Cerebellar cortex (tissue), 1 donor: Measurements from ENCODE around the gene ZNF384.

Source experiments
- DNase-seq: peaks from one replicate; pipeline ENCODE4 v3.0.0-alpha.2; 2015; ENCODE audit warnings: low spot score

ZNF384 gene

GRCh38 chr12:6653342-6653741, 35.8 kb downstream of the ZNF384 start:
- no peak for DNase-seq

DNA sequence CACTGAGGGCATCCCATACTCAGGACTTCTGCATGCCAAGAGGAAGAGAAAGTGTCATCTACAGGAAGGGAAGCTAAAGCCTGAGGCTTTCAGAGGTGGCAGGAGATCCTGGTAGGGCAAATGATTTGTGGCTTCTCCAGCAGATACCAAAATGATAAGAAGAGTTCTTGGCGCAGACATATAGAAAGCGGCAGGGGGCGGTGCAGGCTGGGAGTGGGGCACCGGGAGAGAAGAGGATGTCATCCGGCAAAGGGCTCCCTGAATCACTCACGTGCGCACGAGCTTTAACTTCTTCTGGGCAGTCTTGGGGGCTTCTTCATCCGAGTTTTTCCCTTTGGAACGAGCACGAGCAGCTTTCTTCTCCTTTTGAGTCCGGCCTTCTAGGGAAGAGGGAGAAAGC, 36.8 kb downstream of the ZNF384 start:
- no peak for DNase-seq

GRCh38 chr12:6650832-6651231, 38.3 kb downstream of the ZNF384 start:
- no peak for DNase-seq

DNA sequence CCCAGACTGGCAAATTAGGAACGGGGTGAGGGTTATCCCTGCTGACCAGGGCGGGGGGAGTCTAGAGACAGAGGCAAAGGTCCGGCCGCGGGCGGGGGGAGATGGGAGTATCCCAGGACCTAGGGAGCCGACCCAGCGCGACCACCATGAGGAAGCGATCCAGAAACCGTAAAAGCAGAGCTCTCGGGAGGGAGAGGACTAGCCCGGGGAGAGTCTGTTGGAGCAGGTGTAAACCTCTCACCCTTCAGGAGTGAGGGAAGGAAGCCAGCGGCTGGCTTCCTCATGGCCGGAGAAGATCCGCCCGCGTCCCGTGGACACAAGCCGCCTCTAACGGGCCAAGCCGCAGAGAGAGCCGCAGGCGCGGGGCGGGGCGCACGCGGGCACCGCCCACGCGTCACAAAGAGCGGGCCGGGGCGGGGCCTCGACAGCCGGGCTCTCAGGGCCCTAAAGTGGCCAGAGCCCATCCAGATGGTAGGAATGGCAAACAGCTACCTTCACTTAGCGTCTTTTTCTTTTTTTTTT, 42.0 kb downstream of the ZNF384 start, which contains the start of gene ACRBP:
ACRBP (minus strand) TSS at position 350 of the 522 bp plus-strand sequence; CDS start at position 284, 66 bp downstream.
- DNase-seq = peak; percentile 86

GRCh38 chr12:6646276-6647082, 42.7 kb downstream of the ZNF384 start:
- DNase-seq = peak; percentile 50

- no peak for DNase-seq
These were observed 44.3 kb downstream of the ZNF384 start for GRCh38 chr12:6644903-6645302.

DNA sequence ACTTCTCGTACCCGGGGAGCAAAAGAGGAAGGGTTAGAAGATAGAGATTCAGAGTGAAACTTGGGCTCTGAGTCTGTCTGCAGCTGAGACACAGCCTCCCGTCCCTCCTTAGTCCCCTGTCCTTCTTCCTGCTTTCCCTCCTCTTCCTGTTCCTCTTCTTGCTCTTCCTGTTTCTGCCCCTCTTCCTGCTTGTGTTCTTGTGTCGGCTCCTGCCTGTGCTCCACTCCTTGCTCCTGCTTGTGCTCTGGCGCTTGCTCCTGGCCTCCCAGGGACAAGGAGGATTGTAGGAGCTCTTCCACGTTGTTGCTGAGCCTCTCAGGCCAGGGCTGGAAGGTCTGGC, 44.9 kb downstream of the ZNF384 start:
- no peak for DNase-seq

- no peak for DNase-seq
These were observed 45.5 kb downstream of the ZNF384 start for GRCh38 chr12:6643569-6644256.

DNA sequence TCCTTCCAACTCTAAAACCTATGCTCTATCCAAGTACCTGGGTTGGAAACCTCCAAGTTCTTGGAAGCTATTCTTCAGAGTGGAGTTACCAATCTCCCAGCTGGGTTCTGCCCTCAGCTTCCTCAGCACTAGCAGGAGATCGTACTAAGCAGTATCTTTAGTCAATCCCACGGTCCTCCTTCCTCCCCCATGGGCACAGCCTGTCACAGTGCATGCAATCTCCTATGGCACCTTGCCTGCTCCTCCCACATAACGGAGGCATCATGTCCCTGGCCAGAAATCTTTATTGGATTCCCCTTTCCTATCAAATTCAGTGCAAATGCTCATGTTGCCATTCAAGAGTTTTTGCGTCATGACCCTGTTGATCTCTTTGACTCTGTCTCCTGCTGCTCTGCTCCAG, 48.0 kb downstream of the ZNF384 start:
- no peak for DNase-seq

DNA sequence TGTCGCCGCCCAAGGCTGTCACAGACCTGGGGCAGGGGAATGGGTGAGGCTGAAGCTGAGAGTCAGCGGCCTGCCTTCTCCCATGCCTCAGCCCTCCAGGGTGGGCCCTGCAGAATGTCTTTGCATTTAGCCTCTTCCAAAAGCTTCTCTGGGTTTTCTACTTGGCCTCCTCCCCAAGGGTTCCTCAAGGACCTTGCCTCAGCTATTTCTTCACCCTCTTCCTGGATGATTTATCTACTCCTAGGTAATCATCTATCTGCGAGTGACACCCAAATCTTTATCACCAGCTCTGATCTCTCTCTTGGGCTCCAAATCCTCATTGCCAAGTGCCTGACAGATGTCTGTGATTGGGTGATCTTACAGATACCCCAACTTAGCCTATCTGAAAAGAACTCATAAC, 48.7 kb downstream of the ZNF384 start:
- no peak for DNase-seq

- no peak for DNase-seq
These were observed 49.9 kb downstream of the ZNF384 start for GRCh38 chr12:6639151-6639801.

- DNase-seq = no peak
These were observed 50.9 kb downstream of the ZNF384 start for GRCh38 chr12:6638305-6638704.

GRCh38 chr12:6635856-6636531, 53.2 kb downstream of the ZNF384 start, which contains the start of gene LPAR5:
Gene LPAR5 (minus strand): TSS chr12:6635959. CDS start chr12:6621248, 14,711 bp downstream.
- no peak for DNase-seq

DNA sequence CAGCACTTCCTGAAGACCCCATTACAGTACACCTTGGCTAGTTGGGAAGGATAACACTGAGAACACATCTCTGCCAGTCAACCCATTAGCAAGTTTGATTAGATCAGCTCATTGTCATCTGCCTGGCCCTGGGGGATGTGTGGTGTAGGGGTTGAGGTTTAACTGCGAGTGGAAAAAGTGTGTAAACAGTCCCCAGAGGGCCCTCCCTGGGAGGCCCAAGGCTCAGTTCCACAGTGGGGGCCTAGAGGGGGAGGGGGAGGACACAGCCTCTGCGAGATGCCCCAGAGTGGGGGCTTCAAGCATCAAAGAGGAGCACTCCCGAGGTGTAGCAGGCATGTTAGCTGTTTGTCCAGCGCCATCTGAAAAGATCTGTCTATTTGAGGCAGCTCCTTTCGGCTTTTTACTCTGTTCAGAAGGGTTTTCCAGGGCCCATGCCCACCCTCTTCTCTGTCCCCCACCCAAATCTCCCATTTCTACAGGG, 53.8 kb downstream of the ZNF384 start:
- DNase-seq = no peak

DNA sequence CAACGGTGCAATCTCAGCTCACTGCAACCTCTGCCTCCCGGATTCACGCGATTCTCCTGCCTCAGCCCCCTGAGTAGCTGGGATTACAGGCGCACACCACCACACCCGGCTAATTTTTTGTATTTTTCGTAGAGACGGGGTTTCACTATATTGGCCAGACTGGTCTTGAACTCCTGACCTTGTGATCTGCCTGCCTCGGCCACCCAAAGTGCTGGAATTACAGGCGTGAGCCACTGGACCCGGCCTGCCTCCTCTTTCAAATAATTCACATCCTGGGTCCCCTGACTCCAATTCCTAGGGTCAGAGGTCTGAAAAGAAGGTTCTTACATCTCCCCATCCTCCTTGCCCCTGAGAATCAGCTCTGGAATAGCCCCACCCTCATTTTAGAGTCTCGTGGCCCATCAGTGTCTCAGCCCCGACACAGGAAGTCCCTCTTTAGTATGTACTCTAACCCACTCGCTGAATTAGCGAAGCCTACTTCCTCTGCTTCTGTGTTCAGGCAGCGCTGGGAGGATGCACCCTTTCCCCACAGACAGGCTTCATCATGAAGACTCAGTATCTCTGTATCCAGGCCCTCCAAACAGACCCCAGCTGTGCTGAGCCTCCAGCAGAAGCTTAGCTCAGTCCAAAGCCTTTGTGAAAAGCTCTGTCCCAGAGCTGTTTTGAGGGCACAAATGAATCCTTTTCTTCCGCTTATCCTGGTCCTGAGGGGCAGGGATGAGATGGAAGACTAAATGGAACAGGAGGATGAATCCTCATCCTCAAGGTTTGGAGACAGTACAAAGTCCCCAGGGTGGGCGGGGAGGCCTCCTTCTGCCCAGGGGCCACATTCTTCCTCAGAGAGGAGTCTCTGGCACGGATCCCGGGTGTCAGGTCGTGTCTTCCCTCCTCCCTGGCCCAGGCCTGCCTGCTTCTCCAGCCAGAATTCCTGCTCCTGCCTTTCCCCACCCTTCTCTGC, 56.9 kb downstream of the ZNF384 start:
- DNase-seq = peak; percentile 50

- no peak for DNase-seq
These were observed 57.6 kb downstream of the ZNF384 start for GRCh38 chr12:6631549-6631961.

- DNase-seq = peak; percentile 70
These were observed 58.4 kb downstream of the ZNF384 start for GRCh38 chr12:6630736-6631135.

GRCh38 chr12:6627616-6628015, 61.6 kb downstream of the ZNF384 start:
- no peak for DNase-seq

- no peak for DNase-seq
These were observed 62.4 kb downstream of the ZNF384 start for GRCh38 chr12:6626654-6627283.

GRCh38 chr12:6620885-6621274, 68.3 kb downstream of the ZNF384 start:
- no peak for DNase-seq
